Measurements from ENCODE around the gene CACNA2D2. TPM values are rescaled to one million over a fixed set of nuclear protein-coding genes. Genes with fewer than 3 reads are reported as not detected.

Gene CACNA2D2
- total and polyA plus RNA-seq, 2 of the 13 experiments (the other 11 are each of a cell fraction or from before 2014, with no cell fraction given): not detected

DNA sequence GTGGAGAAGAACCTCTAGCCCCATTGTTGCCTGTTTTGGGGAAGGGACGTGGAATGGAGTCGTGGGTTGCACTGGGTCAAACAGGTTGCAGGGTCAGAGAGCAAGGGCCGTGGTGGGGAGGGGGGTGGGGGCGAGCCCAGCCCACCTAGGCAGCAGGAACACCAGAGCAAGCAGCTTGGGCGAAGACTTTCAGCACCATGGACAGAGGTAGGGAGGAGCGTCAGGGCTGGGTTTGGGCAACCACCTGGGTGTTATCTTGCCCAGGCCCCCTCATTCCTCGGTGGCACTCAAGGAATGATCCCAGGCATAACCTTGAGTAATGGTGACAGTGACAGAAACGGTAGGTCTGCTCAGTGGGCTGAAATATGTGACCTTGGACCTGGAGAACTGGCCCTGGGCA is 98.2 kb downstream of the CACNA2D2 start (continued):
- TF ChIP-seq WIZ (CRISPR knock-in tag; IDR thresholded peaks at IDR 0.05): peak; percentile 66; the same call in 1 of the 2 replicates
- TF ChIP-seq POGK (CRISPR knock-in tag; conservative IDR thresholded peaks at IDR 0.05): no peak
- TF ChIP-seq KLF6 (CRISPR knock-in tag; IDR thresholded peaks at IDR 0.05): 0 out of 2 replicates have a peak, but pooled peaks have one; percentile 32
- TF ChIP-seq MIER2 (CRISPR knock-in tag; IDR thresholded peaks at IDR 0.05): peak; percentile 94
- TF ChIP-seq ZNF3 (CRISPR knock-in tag; IDR thresholded peaks at IDR 0.05): no peak
- peak; percentile 84; the same call in 1 of the 2 replicates for TF ChIP-seq ZNF232 (CRISPR knock-in tag; IDR thresholded peaks at IDR 0.05; ENCODE audit: borderline replicate concordance)
- TF ChIP-seq ZNF207 (IDR thresholded peaks at IDR 0.05; ENCODE audit: borderline replicate concordance): no peak
- TF ChIP-seq ZNF564 (CRISPR knock-in tag; IDR thresholded peaks at IDR 0.05): no peak
- TF ChIP-seq ZNF569 (CRISPR knock-in tag; IDR thresholded peaks at IDR 0.05; ENCODE audit: borderline replicate concordance): no peak
- no peak for TF ChIP-seq ZNF547 (CRISPR knock-in tag; IDR thresholded peaks at IDR 0.05)
- TF ChIP-seq ZSCAN5A (CRISPR knock-in tag; IDR thresholded peaks at IDR 0.05; ENCODE audit: borderline replicate concordance): no peak
- TF ChIP-seq, protein P1, sequence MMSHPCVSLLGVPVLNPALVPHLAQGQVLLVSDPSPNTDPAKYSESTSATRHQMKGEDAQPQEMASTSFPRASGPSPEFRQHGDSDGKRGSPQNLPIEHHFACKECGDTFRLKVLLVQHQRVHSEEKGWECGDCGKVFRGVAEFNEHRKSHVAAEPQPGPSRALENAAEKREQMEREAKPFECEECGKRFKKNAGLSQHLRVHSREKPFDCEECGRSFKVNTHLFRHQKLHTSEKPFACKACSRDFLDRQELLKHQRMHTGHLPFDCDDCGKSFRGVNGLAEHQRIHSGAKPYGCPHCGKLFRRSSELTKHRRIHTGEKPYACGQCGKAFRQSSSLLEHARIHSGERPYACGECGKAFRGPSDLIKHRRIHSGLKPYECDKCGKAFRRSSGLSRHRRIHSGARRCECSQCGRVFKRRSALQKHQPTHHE (CRISPR knock-in tag; IDR thresholded peaks at IDR 0.05; ENCODE audit: borderline replicate concordance): 0 out of 2 replicates have a peak, but pooled peaks have one; percentile 48
- TF ChIP-seq, protein P2, sequence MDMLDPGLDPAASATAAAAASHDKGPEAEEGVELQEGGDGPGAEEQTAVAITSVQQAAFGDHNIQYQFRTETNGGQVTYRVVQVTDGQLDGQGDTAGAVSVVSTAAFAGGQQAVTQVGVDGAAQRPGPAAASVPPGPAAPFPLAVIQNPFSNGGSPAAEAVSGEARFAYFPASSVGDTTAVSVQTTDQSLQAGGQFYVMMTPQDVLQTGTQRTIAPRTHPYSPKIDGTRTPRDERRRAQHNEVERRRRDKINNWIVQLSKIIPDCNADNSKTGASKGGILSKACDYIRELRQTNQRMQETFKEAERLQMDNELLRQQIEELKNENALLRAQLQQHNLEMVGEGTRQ (IDR thresholded peaks at IDR 0.05; ENCODE audit: low read depth, low read length): no peak
- TF ChIP-seq, protein P2 (CRISPR knock-in tag; IDR thresholded peaks at IDR 0.05; ENCODE audit: borderline replicate concordance): no peak
- TF ChIP-seq NKX3-1 (CRISPR knock-in tag; IDR thresholded peaks at IDR 0.05): no peak
- TF ChIP-seq ZNF749 (CRISPR knock-in tag; IDR thresholded peaks at IDR 0.05; ENCODE audit: borderline replicate concordance): 0 out of 2 replicates have a peak, but pooled peaks have one; percentile 54
- TF ChIP-seq ATF1 (CRISPR knock-in tag; IDR thresholded peaks at IDR 0.05): no peak
- no peak for TF ChIP-seq ZNF570 (CRISPR knock-in tag; IDR thresholded peaks at IDR 0.05; ENCODE audit: borderline replicate concordance)
- TF ChIP-seq TEAD2 (CRISPR knock-in tag; IDR thresholded peaks at IDR 0.05): no peak
- no peak for TF ChIP-seq CREBL2 (CRISPR knock-in tag; IDR thresholded peaks at IDR 0.05; ENCODE audit: borderline replicate concordance)
- TF ChIP-seq SUZ12 (IDR thresholded peaks at IDR 0.05; ENCODE audit: low read depth, low read length): no peak
- TF ChIP-seq MXD3 (CRISPR knock-in tag; IDR thresholded peaks at IDR 0.05): no peak
- TF ChIP-seq GATAD2A (CRISPR knock-in tag; IDR thresholded peaks at IDR 0.05): no peak
- no peak for TF ChIP-seq HMG20B (CRISPR knock-in tag; conservative IDR thresholded peaks at IDR 0.05)
- no peak for TF ChIP-seq ZNF747 (CRISPR knock-in tag; IDR thresholded peaks at IDR 0.05; ENCODE audit: borderline replicate concordance)
- TF ChIP-seq FOXK2 (IDR thresholded peaks at IDR 0.05): no peak

Data from HepG2 (cell line).